GM04504 (cell line): ENCODE results near the gene GPR4.

Experiments
- DNase-seq: peaks from one replicate; pipeline ENCODE4 v3.0.0-alpha.2; 2012; ENCODE audit warnings: low read depth

The GPR4 gene

DNA sequence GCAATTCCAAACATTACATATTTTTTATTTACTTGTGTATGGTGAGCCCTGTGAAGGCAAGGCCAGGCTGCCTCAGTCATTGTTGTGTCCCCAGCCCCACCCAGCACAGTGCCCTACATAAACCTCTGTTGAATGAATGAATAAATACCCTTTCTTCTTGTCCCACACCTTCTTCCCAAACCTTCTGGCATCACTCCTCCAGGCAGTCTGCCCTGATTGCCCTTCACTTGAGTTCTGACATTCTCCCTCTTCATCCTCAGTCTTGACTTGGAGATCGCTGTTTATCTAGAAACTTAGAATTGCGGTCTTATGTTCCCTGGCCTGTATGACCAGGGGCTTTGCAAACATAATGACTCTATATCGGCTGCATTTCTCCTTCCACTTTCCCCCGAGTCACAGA, 12.2 kb downstream of the GPR4 start:
- no peak for DNase-seq

DNA sequence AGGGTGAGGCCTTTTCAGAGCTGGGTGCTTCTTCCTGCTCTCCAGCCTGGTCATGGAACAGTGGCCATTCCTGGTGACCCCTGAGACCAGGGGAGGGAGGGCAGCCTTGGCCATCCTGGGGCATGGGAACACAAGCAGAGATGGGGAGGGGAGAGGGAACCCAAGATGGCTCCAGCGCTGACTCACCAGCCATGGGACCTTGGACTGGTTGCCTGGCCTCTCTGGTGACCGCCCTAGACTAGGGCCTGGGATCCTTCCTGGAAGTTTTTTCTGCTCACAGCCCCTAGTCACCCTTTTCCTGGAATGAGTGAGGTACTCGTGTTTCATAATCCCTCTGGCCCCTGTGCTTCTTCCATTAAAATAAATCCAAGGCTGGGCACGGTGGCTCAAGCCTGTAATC, 14.1 kb downstream of the GPR4 start:
- DNase-seq: no peak

GRCh38 chr19:45585158-45585577, 16.8 kb downstream of the GPR4 start:
- no peak for DNase-seq

GRCh38 chr19:45584332-45585157, 17.5 kb downstream of the GPR4 start, which contains the start of gene OPA3:
Gene OPA3, minus strand, starts transcription at chr19:45584802. Its CDS starts 38 bp downstream, at chr19:45584764.
- peak; percentile 99 for DNase-seq

DNA sequence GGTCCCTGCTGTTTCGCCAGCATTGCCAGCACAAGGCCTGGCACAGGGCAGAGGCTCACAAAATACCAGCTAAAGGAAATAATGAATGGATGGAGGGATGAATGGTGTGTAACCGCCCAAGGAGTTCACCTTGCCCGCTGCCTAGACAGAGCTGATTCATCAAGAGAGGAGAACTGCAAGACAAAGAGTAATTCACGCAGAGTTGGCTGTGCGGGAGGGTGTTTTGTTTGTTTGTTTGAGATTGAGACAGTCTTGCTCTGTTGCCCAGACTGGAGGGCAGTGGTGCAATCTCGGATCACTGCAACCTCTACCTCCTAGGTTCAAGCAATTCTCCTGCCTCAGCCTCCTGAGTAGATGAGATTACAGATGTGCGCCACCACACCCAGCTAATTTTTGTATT, 20.4 kb downstream of the GPR4 start:
- no peak for DNase-seq

- DNase-seq: no peak
These were observed 23.2 kb downstream of the GPR4 start for GRCh38 chr19:45578861-45579260.

DNA sequence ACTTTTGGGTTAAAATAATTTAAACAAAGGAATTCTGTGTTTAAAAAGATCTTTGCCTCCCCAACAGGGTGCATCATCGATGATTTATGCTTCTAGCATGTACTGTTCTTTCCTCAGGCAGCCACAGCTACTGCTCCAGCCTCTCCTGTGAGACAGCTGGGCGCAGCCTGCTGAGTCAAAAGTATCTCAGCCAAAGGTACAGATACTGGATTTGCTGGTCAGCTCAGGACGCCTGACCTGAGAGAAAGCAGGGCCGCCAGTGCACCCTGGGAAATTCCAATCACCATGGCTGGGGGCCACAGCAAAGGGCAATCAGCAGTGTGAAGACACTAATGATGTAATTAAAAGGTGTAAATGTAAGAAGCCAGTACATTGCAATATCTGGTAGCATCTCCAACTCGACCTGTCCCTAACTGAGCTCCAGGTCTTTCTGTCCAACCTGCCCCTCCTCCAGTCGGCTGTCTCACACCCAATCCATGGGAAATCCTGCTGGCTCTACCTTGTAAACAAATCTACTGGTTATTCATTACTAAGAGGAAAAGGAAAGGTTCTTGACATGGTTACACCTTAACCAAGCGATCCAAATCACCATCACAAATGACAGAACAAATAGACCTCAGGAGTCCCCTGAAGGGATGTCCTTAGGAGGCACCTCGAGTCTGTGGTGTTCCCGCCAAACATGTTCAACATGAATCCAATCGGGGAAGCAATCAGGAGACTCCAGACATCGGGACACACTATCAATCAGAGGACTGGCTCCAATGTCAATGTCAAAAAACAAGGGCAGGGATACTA, 24.7 kb downstream of the GPR4 start:
- DNase-seq: peak; percentile 63

- no peak for DNase-seq
These were observed 25.3 kb downstream of the GPR4 start for GRCh38 chr19:45576682-45577081.

- DNase-seq: no peak
These were observed 26.8 kb downstream of the GPR4 start for GRCh38 chr19:45575216-45575615.

DNA sequence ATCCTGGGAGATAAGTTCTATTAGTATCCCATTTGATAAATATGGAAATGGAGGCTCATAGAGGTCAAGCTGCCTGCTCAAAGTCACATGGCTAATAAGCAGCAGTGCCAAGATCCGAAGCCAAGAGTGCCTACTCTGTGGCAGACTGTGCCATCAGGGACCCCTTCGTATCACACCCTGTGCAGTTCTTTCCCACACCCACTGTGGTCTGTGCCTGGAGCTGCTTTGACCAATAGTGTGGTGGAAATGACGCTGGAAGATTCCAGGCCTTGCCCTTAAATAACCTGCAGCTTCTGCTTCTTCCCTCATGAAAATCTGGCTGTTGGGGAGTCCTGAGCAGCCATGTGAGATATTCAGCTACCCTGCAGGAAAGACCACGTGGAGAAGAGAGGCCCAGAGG, 27.5 kb downstream of the GPR4 start:
- DNase-seq: no peak

GRCh38 chr19:45571457-45572220, 30.4 kb downstream of the GPR4 start:
- DNase-seq: no peak

DNA sequence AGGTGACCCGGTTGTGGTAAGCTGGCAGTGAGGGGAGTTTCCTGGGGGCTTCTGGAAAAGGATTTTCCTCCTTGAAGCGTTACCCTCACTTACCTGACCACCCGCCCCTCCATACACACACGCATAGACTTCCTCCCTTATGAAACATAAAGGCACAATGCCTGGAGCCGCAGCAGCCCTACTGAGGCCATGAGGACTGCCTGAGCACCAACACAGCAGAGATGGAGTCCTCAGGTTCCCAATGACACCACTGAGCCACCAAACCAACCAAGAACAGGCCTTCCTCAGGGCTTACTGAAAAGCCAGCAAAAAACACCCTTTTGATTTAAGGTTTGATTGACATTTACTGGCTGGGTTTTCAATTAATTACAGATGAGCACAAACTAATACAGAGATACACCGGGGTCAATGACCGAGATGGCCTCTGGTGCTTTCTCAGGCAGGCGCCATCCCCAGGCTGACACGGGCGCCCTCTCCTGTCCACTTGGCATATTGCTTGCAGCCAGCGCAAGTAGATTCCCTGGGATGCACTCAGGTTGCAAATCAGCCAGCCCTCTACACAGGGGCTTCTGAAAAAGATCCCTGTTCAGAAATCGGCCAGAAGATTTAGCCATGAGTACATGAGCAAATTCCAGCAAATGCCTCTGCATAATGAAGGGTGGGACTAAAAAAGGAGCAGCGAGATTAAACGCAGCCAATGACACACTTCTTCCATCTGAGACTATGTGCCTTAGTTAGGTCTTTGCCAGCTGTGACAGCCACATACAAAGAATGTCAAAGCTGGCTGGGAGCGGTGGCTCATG, 32.2 kb downstream of the GPR4 start:
- DNase-seq: no peak

DNA sequence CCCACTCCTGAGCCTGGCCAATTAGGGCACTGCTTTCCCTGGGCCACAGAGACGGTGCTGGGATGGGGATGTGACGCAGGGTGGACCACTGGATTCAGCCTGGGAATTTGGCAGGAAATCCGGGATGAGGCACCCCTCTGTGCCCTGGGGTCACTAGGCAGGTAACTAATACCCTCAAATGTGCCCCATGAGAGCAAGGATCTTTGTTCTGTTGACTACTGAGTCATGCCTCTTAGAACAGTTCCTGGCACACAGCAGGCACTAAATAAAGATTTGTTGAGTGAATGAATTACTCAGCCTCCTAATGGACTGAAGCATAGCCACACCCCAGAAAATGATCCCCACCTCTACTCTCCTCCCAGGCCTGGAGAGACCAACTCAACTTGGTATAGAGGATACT, 33.3 kb downstream of the GPR4 start:
- no peak for DNase-seq

DNA sequence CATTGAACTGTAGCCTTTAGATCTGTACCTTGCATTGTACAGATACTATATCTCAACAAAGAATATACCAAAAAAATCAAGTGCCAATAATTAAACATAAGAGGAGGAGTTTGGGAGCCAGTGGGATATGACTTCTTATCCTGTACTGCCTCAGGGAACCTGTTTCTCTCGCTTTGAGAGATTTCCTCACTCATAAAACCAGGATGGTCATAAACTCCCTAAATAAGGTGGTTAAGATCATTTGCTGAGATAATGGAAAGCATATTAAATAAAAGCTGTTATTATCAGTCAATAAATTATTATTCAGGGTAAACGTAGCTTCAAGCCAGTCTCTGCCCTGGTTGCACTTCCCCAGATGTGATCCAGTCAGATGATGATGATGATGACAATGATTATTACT, 34.4 kb downstream of the GPR4 start:
- no peak for DNase-seq

DNA sequence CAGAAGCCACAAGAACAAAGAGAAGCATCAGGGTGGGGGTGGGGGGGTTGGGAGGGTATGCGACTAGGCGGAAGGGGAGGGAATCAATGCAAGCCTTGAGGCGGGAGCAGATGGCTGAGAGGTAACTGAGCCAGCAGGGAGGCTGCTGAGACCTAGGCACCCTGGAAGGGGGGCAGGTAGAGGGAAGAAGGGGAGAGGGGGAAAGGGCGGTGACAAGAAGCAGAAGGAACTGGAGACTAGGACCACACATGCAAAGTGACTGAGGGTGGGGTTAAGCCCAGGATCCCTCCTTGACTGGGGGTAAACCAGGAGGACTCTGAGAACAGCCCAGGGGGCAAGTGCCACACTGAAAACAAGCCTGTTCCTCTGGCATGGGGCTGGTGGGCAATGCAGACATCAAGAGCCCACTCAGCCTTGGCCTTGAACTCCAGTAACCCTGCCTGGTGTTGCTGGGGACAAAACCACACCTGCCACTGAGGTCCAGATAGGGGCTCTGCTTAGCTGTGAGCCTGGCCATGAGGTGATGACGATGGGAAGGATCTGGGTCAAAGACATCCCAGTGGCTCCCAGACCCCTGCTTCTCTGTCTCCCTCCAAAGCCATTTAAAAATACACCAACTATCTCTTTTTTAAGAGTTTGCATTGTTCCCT, 37.8 kb downstream of the GPR4 start:
- no peak for DNase-seq

DNA sequence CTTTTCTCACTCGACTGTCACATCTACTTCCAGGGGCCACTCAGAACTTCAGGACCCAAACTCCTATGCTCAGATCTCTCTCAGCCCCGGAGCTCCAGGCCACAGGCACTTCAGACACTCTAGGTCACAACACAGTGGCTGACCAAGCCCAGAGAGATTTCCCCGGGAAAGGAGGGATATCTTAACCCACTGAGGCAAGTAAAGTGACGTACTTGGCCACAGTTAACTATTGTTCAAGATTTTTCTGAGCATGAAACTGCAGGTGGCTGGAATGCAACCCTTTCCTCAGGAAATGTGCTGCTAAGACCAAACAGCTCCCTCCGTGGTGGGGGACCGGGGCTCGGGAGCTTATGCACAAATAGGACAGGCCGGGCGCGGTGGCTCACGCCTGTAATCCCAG, 41.3 kb downstream of the GPR4 start:
- no peak for DNase-seq

DNA sequence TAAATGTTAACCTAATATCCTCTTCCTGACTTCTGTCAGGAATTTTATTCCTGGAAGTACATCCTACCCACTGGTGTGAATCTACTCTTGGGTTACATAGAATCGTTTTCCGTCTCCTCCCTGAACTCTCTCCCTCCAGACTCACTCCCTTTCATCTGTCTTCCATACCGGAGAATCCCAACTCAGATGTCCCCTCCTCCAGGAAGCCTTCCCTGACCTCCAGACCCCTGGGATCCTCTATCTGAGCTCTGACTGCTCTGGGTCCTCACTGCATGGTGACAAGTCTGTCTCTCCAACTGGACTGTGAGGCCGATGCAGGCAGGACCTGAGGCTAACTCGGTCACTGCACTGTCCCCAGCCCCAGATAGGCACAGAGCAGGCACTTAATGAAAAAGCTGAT, 42.0 kb downstream of the GPR4 start:
- DNase-seq: no peak

DNA sequence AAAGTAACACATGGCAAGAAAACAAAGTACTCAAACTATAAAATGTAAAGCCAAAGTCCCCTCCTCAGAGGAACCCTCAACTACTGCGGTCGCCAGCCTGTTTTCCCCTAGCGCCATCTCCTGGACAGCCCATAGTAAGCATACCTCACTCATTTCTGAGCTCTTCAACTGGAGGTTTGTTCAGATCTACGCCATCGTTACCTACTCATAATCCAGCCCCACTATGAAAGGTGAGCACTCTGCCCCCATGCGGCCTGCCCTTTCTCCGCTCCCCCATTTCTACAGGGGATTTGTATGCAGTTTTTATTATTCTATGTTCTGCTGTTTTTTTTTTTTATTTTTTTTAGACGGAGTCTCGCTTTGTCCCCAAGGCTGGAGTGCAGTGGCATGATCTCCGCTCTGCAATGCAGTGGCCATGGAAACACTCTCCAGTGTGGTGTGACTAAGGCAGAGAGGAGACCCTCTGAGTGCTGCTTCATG, 43.6 kb downstream of the GPR4 start:
- DNase-seq: no peak

- DNase-seq: no peak
These were observed 45.2 kb downstream of the GPR4 start for GRCh38 chr19:45556835-45557234.

GRCh38 chr19:45554481-45554880, 47.5 kb downstream of the GPR4 start:
- no peak for DNase-seq

- no peak for DNase-seq
These were observed 48.5 kb downstream of the GPR4 start for GRCh38 chr19:45553464-45553863.
